CD4-positive, alpha-beta T cell (primary cell): ENCODE results near the gene NUP210. TPM values are rescaled to one million over a fixed set of nuclear protein-coding genes. Genes with fewer than 3 reads are reported as not detected.

Experiments used
- ATAC-seq: fragments of 200-7000 bp; cut with Tn5 transposase; one replicate; pipeline ENCODE4 v1.10.0; 2022; ENCODE audit warnings: mild to moderate bottlenecking; ENCODE audit not compliant: poor library complexity
- CTCF ChIA-PET: fragments of 350-600 bp; sonication (Branson Sonifier 250); formaldehyde crosslinking; loops from one replicate; lab custom pipeline; 2021; ENCODE audit warnings: antibody characterized with exemption, inconsistent platforms; lab: Charles Lee
- POLR2A ChIA-PET: fragments of 350-600 bp; sonication (Branson Sonifier 250); formaldehyde crosslinking; loops from one replicate; lab custom pipeline; 2021; ENCODE audit warnings: antibody characterized with exemption, inconsistent platforms; lab: Charles Lee
- DNase-seq, 14 experiments: peaks; one replicate each; pipeline ENCODE4 v3.0.0-alpha.2; 2013 to 2020; ENCODE audit warnings: mixed read lengths in 2 of 14
- H3K27ac ChIP-seq, 2 donors: one replicate each; pipeline versions ENCODE4 v1.5.1 to v1.7.0; 2013; ENCODE audit warnings: low read length in 2 of 2, low read depth in 1 of 2, mild to moderate bottlenecking in 1 of 2
- H3K27me3 ChIP-seq, 2 experiments: 1 replicate in 1 of 2; 2 replicates in 1 of 2; pipeline versions ENCODE4 v1.6.1 to v1.7.0; 2013; ENCODE audit warnings: low read length in 2 of 2, control low read depth in 1 of 2, mild to moderate bottlenecking in 1 of 2, moderate library complexity in 1 of 2; ENCODE audit not compliant: insufficient read depth in 2 of 2, control insufficient read depth in 1 of 2
- H3K36me3 ChIP-seq: one replicate; pipeline ENCODE4 v1.6.1; 2013; ENCODE audit warnings: low read length, control low read depth; ENCODE audit not compliant: insufficient read depth
- H3K4me1 ChIP-seq: one replicate; pipeline ENCODE4 v1.6.1; 2013; ENCODE audit warnings: low read length, control low read depth; ENCODE audit not compliant: insufficient read depth
- H3K4me3 ChIP-seq: one replicate; pipeline ENCODE4 v1.5.1; 2013; ENCODE audit warnings: mild to moderate bottlenecking, low read length, moderate library complexity
- H3K9me3 ChIP-seq, 2 experiments: 1 replicate in 1 of 2; 2 replicates in 1 of 2; pipeline versions ENCODE4 v1.6.1 to v1.7.0; 2013; ENCODE audit warnings: low read length in 2 of 2, mild to moderate bottlenecking in 2 of 2, control low read depth in 1 of 2, moderate library complexity in 1 of 2; ENCODE audit not compliant: control insufficient read depth in 1 of 2, insufficient read depth in 1 of 2
- H3K27ac Mint-ChIP-seq: one replicate; pipeline ENCODE4 v1.8.0; 2020; ENCODE audit warnings: mixed read lengths
- H3K27me3 Mint-ChIP-seq: one replicate; pipeline ENCODE4 v1.8.0; 2021; ENCODE audit warnings: mixed read lengths
- H3K36me3 Mint-ChIP-seq: one replicate; pipeline ENCODE4 v1.8.0; 2021; ENCODE audit warnings: low read depth, mixed read lengths
- H3K4me1 Mint-ChIP-seq: one replicate; pipeline ENCODE4 v1.8.0; 2021; ENCODE audit warnings: low read depth, mixed read lengths
- H3K4me3 Mint-ChIP-seq: one replicate; pipeline ENCODE4 v1.8.0; 2020; ENCODE audit warnings: mild to moderate bottlenecking, mixed read lengths
- H3K9me3 Mint-ChIP-seq: one replicate; pipeline ENCODE4 v1.8.0; 2020; ENCODE audit warnings: mixed read lengths
- CTCF ChIP-seq: fragments of 200-600 bp; IDR thresholded peaks from one replicate; pipeline ENCODE4 v1.8.0; 2022; ENCODE audit warnings: antibody characterized with exemption, mild to moderate bottlenecking
- intact Hi-C, 2 experiments: fragments of 100-400 bp; cut with DNase I in 1 of 2; cut with micrococcal nuclease in 1 of 2; formaldehyde crosslinking; loops; one replicate each; pipeline versions ENCODE4 v1.15.1 to v1.9.0; 2023 to 2025; cut with DNase I, micrococcal nuclease
- total RNA-seq, 174 experiments: library from RNA in 2 of 174; stranded (reverse) in 2 of 174; gene quantifications; one replicate each; pipeline ENCODE4 v1.2.3 and lab custom pipeline; 2021 to 2026

NUP210 gene
- total RNA-seq, 2 experiments from 2014 or later = 82.0 to 83.5 TPM

GRCh38 chr3:13426591-13426990 is 6.5 kb upstream of the NUP210 start:
- Histone ChIP-seq H3K4me1 (peaks cover 61% of the 10 kb centered on the region), H3K27me3 (no peaks in the 10 kb centered on the region), H3K27ac (no peak overlapping the region), H3K4me3 (no peak overlapping the region), H3K9me3 (no peaks in the 10 kb centered on the region), H3K36me3 (no peaks in the 10 kb centered on the region)
- H3K4me1 Mint-ChIP-seq = peaks cover 48% of the 10 kb centered on the region
- no peaks in the 10 kb centered on the region for H3K9me3 Mint-ChIP-seq
- ChIA-PET CTCF (interaction anchor here (1.0 to 1.1 kb wide), 2 partner anchors 10 to 22 kb away, joined by 3 read pairs; no protein-coding TSS in a partner anchor), POLR2A (interaction anchor here (0.7 to 4.6 kb wide), 3 partner anchors 9 to 27 kb away, joined by 4 to 62 read pairs (median 5); partner anchors contain the start of gene NUP210)
- no peaks in the 10 kb centered on the region for H3K27me3 Mint-ChIP-seq
- DNase-seq (no peak), ATAC-seq (no peak)
- H3K36me3 Mint-ChIP-seq = no peaks in the 10 kb centered on the region
- TF ChIP-seq CTCF = no peak
- H3K27ac Mint-ChIP-seq = no peak overlapping the region
- intact Hi-C loops = loop anchor here in 1 of 2 experiments (10.0 kb wide), 1 partner anchor 748 kb away; the partner anchor contains the start of genes LSM3 and XPC
- no peak overlapping the region for H3K4me3 Mint-ChIP-seq

GRCh38 chr3:13425689-13426088 is 5.6 kb upstream of the NUP210 start:
- Histone ChIP-seq H3K36me3 (no peaks in the 10 kb centered on the region), H3K27me3 (no peaks in the 10 kb centered on the region), H3K27ac (no peak overlapping the region), H3K4me3 (no peak overlapping the region), H3K4me1 (peaks cover 70% of the 10 kb centered on the region), H3K9me3 (no peaks in the 10 kb centered on the region)
- H3K9me3 Mint-ChIP-seq = no peaks in the 10 kb centered on the region
- DNase-seq = no peak
- H3K4me3 Mint-ChIP-seq = no peak overlapping the region
- peak overlapping the region; percentile 46 for H3K27ac Mint-ChIP-seq
- no peak for ATAC-seq
- ChIA-PET POLR2A (interaction anchor here (2.0 to 4.6 kb wide), 2 partner anchors 8 to 11 kb away, joined by 5 to 62 read pairs; partner anchors contain the start of gene NUP210), CTCF (interaction anchor here (1.0 kb wide), 1 partner anchor 23 kb away, joined by 3 read pairs; no protein-coding TSS in a partner anchor)
- TF ChIP-seq CTCF = no peak
- H3K27me3 Mint-ChIP-seq = no peaks in the 10 kb centered on the region
- peaks cover 57% of the 10 kb centered on the region for H3K4me1 Mint-ChIP-seq
- H3K36me3 Mint-ChIP-seq = peaks cover 3% of the 10 kb centered on the region
- intact Hi-C loops = loop anchor here in 1 of 2 experiments (10.0 kb wide), 1 partner anchor 749 kb away; the partner anchor contains the start of genes LSM3 and XPC

- H3K36me3 Mint-ChIP-seq = peaks cover 5% of the 10 kb centered on the region
- H3K9me3 Mint-ChIP-seq = no peaks in the 10 kb centered on the region
- ATAC-seq (no peak), DNase-seq (no peak)
- Histone ChIP-seq H3K27me3 (no peaks in the 10 kb centered on the region), H3K27ac (no peak overlapping the region), H3K9me3 (no peaks in the 10 kb centered on the region), H3K4me1 (peaks cover 73% of the 10 kb centered on the region), H3K36me3 (no peaks in the 10 kb centered on the region), H3K4me3 (no peak overlapping the region)
- no peaks in the 10 kb centered on the region for H3K27me3 Mint-ChIP-seq
- intact Hi-C loops = loop anchor here in 1 of 2 experiments (10.0 kb wide), 1 partner anchor 750 kb away; the partner anchor contains the start of genes LSM3 and XPC
- H3K27ac Mint-ChIP-seq = peak overlapping the region; percentile 46
- POLR2A ChIA-PET = no interaction called here
- CTCF ChIA-PET = no interaction called here
- no peak for TF ChIP-seq CTCF
- no peak overlapping the region for H3K4me3 Mint-ChIP-seq
- H3K4me1 Mint-ChIP-seq = peaks cover 59% of the 10 kb centered on the region
Measured at GRCh38 chr3:13424865-13425617, 4.9 kb upstream of the NUP210 start.
